PFSK-1 (cell line): ENCODE measurements around the gene BTC.

Experiments
- FOXP2 ChIP-seq: optimal IDR thresholded peaks from 2 replicates; pipeline ENCODE3; 2011; ENCODE audit warnings: borderline replicate concordance, control low read depth, inconsistent platforms; ENCODE audit not compliant: insufficient read depth; ENCODE audit errors: extremely low read length, extremely low read depth
- POLR2AphosphoS5 ChIP-seq: IDR thresholded peaks from 2 replicates; pipeline ENCODE4 v1.6.1; 2012; ENCODE audit warnings: low read depth, mild to moderate bottlenecking, control low read depth, low read length, moderate library complexity
- REST ChIP-seq, 2 experiments: IDR thresholded peaks; 2 replicates each; pipeline versions ENCODE4 v1.6.1 to v1.8.0; 2011 to 2012; ENCODE audit warnings: low read depth in 2 of 2, low read length in 2 of 2, control low read depth in 1 of 2, inconsistent platforms in 1 of 2, mild to moderate bottlenecking in 1 of 2, moderate library complexity in 1 of 2; ENCODE audit not compliant: insufficient read depth in 1 of 2
- SIN3A ChIP-seq: IDR thresholded peaks from 2 replicates; pipeline ENCODE4 v1.6.1; 2012; ENCODE audit warnings: mild to moderate bottlenecking, low read length, moderate library complexity, borderline replicate concordance; ENCODE audit not compliant: insufficient read depth
- TAF1 ChIP-seq: IDR thresholded peaks from 2 replicates; pipeline ENCODE4 v1.6.1; 2012; ENCODE audit warnings: low read length, control low read depth, borderline replicate concordance; ENCODE audit not compliant: insufficient read depth

The BTC gene

DNA sequence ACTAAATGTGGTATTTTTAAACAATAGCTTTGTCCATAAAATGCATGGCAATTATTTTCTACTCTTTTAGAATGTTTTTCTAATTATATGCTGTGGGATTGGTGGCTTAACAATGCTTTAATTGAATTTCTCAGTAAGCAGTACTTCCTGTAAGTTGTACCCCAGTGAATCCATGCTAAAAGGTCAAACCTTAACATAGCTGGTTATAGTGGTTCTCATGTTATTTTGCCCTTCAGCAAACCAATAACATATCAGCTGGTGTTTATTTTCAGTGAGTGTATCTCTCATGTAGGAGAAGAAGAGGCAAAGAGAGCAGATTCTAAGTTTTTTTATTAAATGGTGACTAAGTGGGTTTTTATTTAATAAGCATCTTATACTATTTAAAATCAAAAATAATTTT lies 41.5 kb downstream of the BTC start:
- no peak for TF ChIP-seq SIN3A
- TF ChIP-seq TAF1: no peak
- TF ChIP-seq FOXP2: no peak
- TF ChIP-seq POLR2AphosphoS5: no peak
- no peak for TF ChIP-seq REST (IDR thresholded peaks at IDR 0.05; ENCODE audit: insufficient read depth in 1 of 2, low read depth in 2 of 2, low read length in 2 of 2)

DNA sequence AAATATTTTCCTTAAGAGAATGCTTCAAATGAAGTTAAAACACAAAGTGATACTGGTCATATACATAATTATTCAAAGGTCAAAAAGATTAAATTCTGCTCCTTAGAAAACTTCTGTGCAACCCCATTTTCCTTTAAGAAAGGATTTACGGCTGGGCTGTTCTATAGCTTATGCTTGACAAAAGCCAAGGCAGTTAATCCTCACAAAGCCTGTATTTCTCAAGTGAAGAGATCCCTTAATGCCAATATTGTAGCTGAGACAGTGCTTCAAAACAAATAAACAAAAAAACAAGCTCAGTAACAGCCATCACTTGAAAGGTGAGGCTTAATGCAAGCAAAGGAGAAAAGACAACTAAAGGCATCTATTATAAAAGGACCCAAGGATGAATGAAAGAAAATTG lies 42.5 kb downstream of the BTC start:
- TF ChIP-seq FOXP2 (no peak), POLR2AphosphoS5 (no peak)

GRCh38 chr4:74751247-74751646 lies 43.1 kb downstream of the BTC start:
- no peak for TF ChIP-seq FOXP2
- TF ChIP-seq TAF1: no peak
- TF ChIP-seq POLR2AphosphoS5: no peak
- TF ChIP-seq SIN3A: no peak
- TF ChIP-seq REST (IDR thresholded peaks at IDR 0.05; ENCODE audit: insufficient read depth in 1 of 2, low read depth in 2 of 2, low read length in 2 of 2): no peak

GRCh38 chr4:74742185-74742584 lies 52.1 kb downstream of the BTC start:
- no peak for TF ChIP-seq FOXP2
- no peak for TF ChIP-seq REST (IDR thresholded peaks at IDR 0.05; ENCODE audit: insufficient read depth in 1 of 2, low read depth in 2 of 2, low read length in 2 of 2)
- TF ChIP-seq POLR2AphosphoS5: no peak
- TF ChIP-seq SIN3A: no peak

GRCh38 chr4:74738464-74739143 lies 55.7 kb downstream of the BTC start:
- TF ChIP-seq REST (IDR thresholded peaks at IDR 0.05; ENCODE audit: insufficient read depth in 1 of 2, low read depth in 2 of 2, low read length in 2 of 2) (no peak), TAF1 (no peak), FOXP2 (no peak), SIN3A (no peak), POLR2AphosphoS5 (no peak)
